ENCODE measurements around the gene ABCB6.

ABCB6 gene

GRCh38 chr2:219174801-219175200, 44.0 kb downstream of the ABCB6 start:
- H3K27ac Mint-ChIP-seq (ENCODE audit: low read depth) = no peak overlapping the region
- H3K4me1 Mint-ChIP-seq = peaks cover 55% of the 10 kb centered on the region
- H3K27me3 Mint-ChIP-seq = no peaks in the 10 kb centered on the region
- ATAC-seq (replicated peaks; ENCODE audit: extremely low read depth, poor library complexity, severe bottlenecking) (no peak), DNase-seq (ENCODE audit: low spot score in 2 of 2) (no peak)
- no peaks in the 10 kb centered on the region for H3K9me3 Mint-ChIP-seq
- H3K36me3 Mint-ChIP-seq (ENCODE audit: insufficient read depth) = peaks cover 41% of the 10 kb centered on the region
- peak overlapping the region; percentile 79 for H3K4me3 Mint-ChIP-seq

DNA sequence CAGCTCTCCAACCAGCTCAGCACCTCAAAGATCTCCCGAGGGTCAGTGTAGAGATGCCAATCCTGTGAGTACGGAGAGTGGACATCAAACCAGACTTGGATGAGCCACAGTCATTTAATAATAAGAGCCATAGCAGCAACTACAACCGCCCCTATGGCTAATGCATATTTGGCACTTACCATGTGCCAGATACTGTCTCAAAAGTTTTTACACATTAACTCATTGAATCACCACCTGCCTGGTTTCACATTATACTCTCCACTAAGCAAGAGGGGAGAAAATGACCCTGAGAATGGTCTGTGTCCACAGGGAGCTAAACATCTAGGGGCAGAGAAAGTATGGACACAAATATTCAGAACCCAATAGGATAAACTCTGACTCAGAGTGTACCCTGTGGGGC, 44.6 kb downstream of the ABCB6 start:
- Mint-ChIP-seq H3K36me3 (ENCODE audit: insufficient read depth) (peaks cover 40% of the 10 kb centered on the region), H3K27ac (ENCODE audit: low read depth) (no peak overlapping the region), H3K9me3 (no peaks in the 10 kb centered on the region), H3K4me1 (peaks cover 48% of the 10 kb centered on the region), H3K4me3 (peak overlapping the region; percentile 79), H3K27me3 (no peaks in the 10 kb centered on the region)
- ATAC-seq (replicated peaks; ENCODE audit: extremely low read depth, poor library complexity, severe bottlenecking) (no peak), DNase-seq (ENCODE audit: low spot score in 2 of 2) (no peak)

GRCh38 chr2:219173176-219173575, 45.6 kb downstream of the ABCB6 start:
- ATAC-seq (replicated peaks; ENCODE audit: extremely low read depth, poor library complexity, severe bottlenecking) (no peak), DNase-seq (ENCODE audit: low spot score in 2 of 2) (no peak)
- Mint-ChIP-seq H3K9me3 (no peaks in the 10 kb centered on the region), H3K4me1 (peaks cover 42% of the 10 kb centered on the region), H3K4me3 (no peak overlapping the region), H3K36me3 (ENCODE audit: insufficient read depth) (peaks cover 34% of the 10 kb centered on the region), H3K27ac (ENCODE audit: low read depth) (no peak overlapping the region), H3K27me3 (no peaks in the 10 kb centered on the region)

- H3K4me1 Mint-ChIP-seq = peaks cover 38% of the 10 kb centered on the region
- H3K27ac Mint-ChIP-seq (ENCODE audit: low read depth) = no peak overlapping the region
Measured at GRCh38 chr2:219172231-219173154, 46.3 kb downstream of the ABCB6 start.

DNA sequence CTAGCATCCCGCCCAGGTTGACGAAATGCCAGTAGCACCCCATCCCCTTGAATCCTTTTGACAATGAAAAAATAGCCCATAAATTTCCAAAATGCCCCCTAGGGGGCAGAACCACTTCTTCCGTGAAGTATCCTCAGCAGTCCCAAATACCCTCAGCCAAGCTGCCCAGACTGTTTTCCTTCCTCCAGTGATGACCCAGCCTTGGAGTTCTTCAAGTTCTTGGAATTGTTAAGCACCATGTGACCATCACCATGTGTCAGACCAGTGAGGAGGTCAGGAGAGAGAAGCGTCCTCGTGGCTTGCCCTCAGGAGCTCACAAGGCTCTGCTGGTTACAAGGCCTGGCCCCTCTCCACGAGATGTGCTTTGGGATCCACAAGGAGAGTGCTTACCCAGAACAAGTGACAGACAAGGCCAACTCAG, 47.5 kb downstream of the ABCB6 start:
- ATAC-seq (replicated peaks; ENCODE audit: extremely low read depth, poor library complexity, severe bottlenecking) = no peak
- peaks cover 32% of the 10 kb centered on the region for H3K4me1 Mint-ChIP-seq
- H3K9me3 Mint-ChIP-seq = no peaks in the 10 kb centered on the region
- H3K27ac Mint-ChIP-seq (ENCODE audit: low read depth) = peak overlapping the region; percentile 79
- peaks cover 23% of the 10 kb centered on the region for H3K36me3 Mint-ChIP-seq (ENCODE audit: insufficient read depth)
- no peak overlapping the region for H3K4me3 Mint-ChIP-seq
- no peaks in the 10 kb centered on the region for H3K27me3 Mint-ChIP-seq
- DNase-seq (ENCODE audit: low spot score in 2 of 2) = no peak

More at GRCh38 chr2:219172231-219173154, 46.3 kb downstream of the ABCB6 start:
- Mint-ChIP-seq H3K27me3 (no peaks in the 10 kb centered on the region), H3K36me3 (ENCODE audit: insufficient read depth) (peaks cover 29% of the 10 kb centered on the region), H3K4me3 (no peak overlapping the region), H3K9me3 (no peaks in the 10 kb centered on the region)
- ATAC-seq (replicated peaks; ENCODE audit: extremely low read depth, poor library complexity, severe bottlenecking) = no peak
- no peak for DNase-seq (ENCODE audit: low spot score in 2 of 2)

DNA sequence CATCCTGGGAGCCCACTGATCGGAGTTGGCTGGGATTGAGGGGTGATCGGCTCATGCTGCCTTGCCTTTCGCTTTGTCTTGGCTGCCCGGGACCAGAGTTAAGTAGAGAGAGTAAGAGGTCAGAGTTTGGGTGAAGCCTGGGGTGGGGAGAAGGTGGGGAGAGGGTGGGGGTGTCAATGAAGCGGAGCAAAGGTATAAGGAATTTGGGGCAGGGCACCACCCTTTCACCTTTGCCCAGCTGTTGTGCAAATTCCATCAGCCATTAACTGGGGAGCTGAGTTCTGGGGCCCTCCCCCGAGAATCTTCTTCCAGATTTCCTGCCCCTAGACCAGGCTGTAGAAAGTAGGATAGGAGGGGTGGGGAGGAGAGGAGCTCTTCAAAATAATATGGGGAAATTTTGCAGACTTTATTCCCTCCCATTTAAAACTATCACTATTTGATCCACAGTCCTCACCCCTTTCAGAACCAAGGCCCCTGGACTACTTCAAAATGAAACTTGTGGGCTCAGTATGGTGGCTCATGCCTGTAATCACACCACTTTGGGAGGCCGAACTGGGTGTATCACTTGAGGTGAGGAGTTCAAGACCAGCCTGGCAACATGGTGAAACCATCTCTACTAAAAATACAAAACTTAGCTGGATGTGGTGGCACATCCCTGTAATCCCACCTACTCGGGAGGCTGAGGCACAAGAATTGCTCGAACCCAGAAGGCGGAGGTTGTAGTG, 48.7 kb downstream of the ABCB6 start, which contains the start of gene SLC23A3:
Gene SLC23A3 (minus strand): TSS at position 100 of the 725 bp plus-strand sequence. CDS start 45 bp downstream, at position 55.
- H3K36me3 Mint-ChIP-seq (ENCODE audit: insufficient read depth) = peaks cover 23% of the 10 kb centered on the region
- no peak within 1 kb of the TSS for H3K4me3 Mint-ChIP-seq
- H3K4me1 Mint-ChIP-seq = peaks cover 32% of the 10 kb centered on the region
- ATAC-seq (replicated peaks; ENCODE audit: extremely low read depth, poor library complexity, severe bottlenecking) (no peak), DNase-seq (ENCODE audit: low spot score in 2 of 2) (no peak)
- no peaks in the 10 kb centered on the region for H3K9me3 Mint-ChIP-seq
- no peaks in the 10 kb centered on the region for H3K27me3 Mint-ChIP-seq
- no peak within 1 kb of the TSS for H3K27ac Mint-ChIP-seq (ENCODE audit: low read depth)

DNA sequence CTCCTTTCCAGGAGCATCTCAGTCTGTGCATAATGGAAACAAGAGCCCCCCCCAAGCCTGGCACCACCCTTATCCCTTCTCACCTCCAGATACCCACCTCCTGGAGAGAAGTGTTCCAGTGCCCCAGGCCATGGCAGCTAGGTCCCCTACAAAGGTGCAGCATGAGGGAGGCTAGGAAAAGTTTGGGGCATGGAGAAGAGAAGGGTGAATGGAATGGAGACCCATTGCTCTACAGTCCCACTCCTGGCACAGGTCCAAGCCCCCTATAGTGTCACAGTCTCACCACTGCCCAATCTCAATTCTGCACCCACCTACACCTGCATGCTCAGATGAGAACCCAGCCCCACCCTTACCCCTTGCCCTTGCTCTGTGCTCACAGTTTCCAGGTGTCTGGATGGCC, 49.8 kb downstream of the ABCB6 start:
- no peak for ATAC-seq (replicated peaks; ENCODE audit: extremely low read depth, poor library complexity, severe bottlenecking)
- no peaks in the 10 kb centered on the region for H3K27me3 Mint-ChIP-seq
- H3K9me3 Mint-ChIP-seq = no peaks in the 10 kb centered on the region

DNA sequence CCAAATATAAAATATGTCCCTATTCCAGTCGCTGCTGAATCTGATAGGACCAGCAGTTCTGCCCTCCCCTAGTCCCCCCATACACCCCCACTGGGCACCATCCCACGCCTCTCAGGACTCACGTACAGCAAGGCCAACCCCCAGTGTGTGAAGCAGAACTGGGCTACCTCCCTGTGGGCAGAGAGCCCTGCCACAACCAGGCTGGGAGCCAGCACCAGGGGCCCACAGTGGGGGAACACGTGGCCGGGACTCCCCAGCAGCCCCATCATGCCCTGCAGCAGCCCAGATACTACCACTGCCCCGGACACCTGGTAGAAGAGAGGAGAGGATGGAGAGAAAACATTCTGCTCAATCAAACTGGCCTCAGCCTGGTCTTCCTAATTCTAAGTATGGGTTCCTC, 50.2 kb downstream of the ABCB6 start:
- Mint-ChIP-seq H3K4me1 (peaks cover 18% of the 10 kb centered on the region), H3K27me3 (no peaks in the 10 kb centered on the region), H3K27ac (ENCODE audit: low read depth) (no peak overlapping the region), H3K36me3 (ENCODE audit: insufficient read depth) (peaks cover 13% of the 10 kb centered on the region), H3K9me3 (no peaks in the 10 kb centered on the region), H3K4me3 (no peak overlapping the region)
- DNase-seq (ENCODE audit: low spot score in 2 of 2) (no peak), ATAC-seq (replicated peaks; ENCODE audit: extremely low read depth, poor library complexity, severe bottlenecking) (no peak)

More for the DNA sequence above, 49.8 kb downstream of the ABCB6 start:
- H3K36me3 Mint-ChIP-seq (ENCODE audit: insufficient read depth) = peaks cover 15% of the 10 kb centered on the region
- DNase-seq (ENCODE audit: low spot score in 2 of 2) = no peak
- H3K4me1 Mint-ChIP-seq = peaks cover 21% of the 10 kb centered on the region
- H3K27ac Mint-ChIP-seq (ENCODE audit: low read depth) = no peak overlapping the region
- no peak overlapping the region for H3K4me3 Mint-ChIP-seq

DNA sequence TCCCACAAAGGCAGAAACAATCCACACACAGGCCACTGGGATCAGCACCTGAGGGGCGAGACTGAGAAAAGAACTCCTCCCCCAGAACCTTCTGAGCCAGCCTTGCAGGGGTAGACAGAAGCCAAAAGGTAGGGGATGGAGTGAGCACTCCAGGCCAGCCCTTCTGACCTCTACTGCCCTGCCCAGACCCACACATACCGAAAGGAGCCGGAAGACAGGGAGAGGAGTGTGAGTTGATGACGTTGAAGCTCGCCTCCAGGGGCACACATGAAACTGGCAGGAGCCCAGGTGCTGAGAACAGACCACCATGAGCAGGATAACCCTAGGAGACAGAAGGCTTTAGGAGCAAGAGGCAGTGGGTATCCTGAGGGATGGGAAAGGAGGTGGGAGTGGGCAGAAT, 50.8 kb downstream of the ABCB6 start:
- peaks cover 13% of the 10 kb centered on the region for H3K36me3 Mint-ChIP-seq (ENCODE audit: insufficient read depth)
- DNase-seq (ENCODE audit: low spot score in 2 of 2) (no peak), ATAC-seq (replicated peaks; ENCODE audit: extremely low read depth, poor library complexity, severe bottlenecking) (no peak)
- no peak overlapping the region for H3K4me3 Mint-ChIP-seq
- H3K9me3 Mint-ChIP-seq = no peaks in the 10 kb centered on the region
- H3K27me3 Mint-ChIP-seq = no peaks in the 10 kb centered on the region
- H3K27ac Mint-ChIP-seq (ENCODE audit: low read depth) = peak overlapping the region; percentile 65
- H3K4me1 Mint-ChIP-seq = peaks cover 15% of the 10 kb centered on the region

DNA sequence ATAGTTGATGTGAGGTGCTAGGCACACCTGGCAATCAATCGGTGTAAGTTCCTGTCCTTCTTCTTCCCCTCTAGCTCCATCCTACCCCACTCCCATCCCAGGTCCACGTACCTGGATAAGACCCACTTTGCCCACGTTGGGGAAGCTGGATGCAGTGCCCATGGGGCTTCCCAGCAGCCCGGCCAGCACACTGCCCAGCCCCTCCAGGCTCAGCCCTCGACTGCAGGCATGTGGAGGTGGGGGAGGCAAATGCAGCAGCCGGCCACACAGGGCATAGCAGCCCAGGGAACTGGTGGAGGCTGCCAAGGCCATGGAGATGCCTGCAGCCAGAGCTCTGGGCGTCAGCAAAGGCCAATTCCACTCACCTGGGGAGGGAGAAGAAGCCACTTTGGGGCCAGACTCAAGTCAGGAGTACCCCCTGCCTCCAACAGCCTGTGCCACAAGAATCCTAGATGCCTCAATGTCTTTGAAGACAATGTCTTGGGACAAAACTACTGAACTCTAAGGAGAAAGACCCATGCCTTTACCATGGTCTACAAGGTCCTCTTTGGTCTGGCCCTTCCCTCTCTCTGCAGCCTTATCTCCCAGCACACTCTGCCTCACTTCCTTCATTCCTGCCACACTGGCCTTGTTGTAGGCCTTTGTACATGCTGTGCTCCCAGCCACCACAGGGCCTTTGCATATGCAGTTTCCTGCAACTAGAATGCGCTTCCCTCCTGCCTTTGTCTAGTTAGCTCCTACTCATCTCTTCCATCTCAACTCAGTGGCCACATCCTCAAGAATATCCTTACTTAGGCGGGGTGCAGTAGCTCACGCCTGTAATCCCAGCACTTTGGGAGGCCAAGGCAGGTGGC, 53.5 kb downstream of the ABCB6 start:
- no peak overlapping the region for H3K4me3 Mint-ChIP-seq
- H3K36me3 Mint-ChIP-seq (ENCODE audit: insufficient read depth) = peaks cover 12% of the 10 kb centered on the region
- ATAC-seq (replicated peaks; ENCODE audit: extremely low read depth, poor library complexity, severe bottlenecking) (no peak), DNase-seq (ENCODE audit: low spot score in 2 of 2) (no peak)
- no peaks in the 10 kb centered on the region for H3K9me3 Mint-ChIP-seq
- H3K27me3 Mint-ChIP-seq = no peaks in the 10 kb centered on the region
- H3K27ac Mint-ChIP-seq (ENCODE audit: low read depth) = no peak overlapping the region
- H3K4me1 Mint-ChIP-seq = peaks cover 11% of the 10 kb centered on the region

- peaks cover 18% of the 10 kb centered on the region for H3K36me3 Mint-ChIP-seq (ENCODE audit: insufficient read depth)
- H3K4me1 Mint-ChIP-seq = peaks cover 18% of the 10 kb centered on the region
- ATAC-seq (replicated peaks; ENCODE audit: extremely low read depth, poor library complexity, severe bottlenecking) = no peak
- no peak overlapping the region for H3K27ac Mint-ChIP-seq (ENCODE audit: low read depth)
- no peak for DNase-seq (ENCODE audit: low spot score in 2 of 2)
- no peaks in the 10 kb centered on the region for H3K27me3 Mint-ChIP-seq
- H3K4me3 Mint-ChIP-seq = no peak overlapping the region
- H3K9me3 Mint-ChIP-seq = no peaks in the 10 kb centered on the region
Measured at GRCh38 chr2:219163156-219163555, 55.6 kb downstream of the ABCB6 start.

GRCh38 chr2:219161097-219161496, 57.7 kb downstream of the ABCB6 start:
- H3K36me3 Mint-ChIP-seq (ENCODE audit: insufficient read depth) = peaks cover 27% of the 10 kb centered on the region
- peak overlapping the region; percentile 90 for H3K27ac Mint-ChIP-seq (ENCODE audit: low read depth)
- no peaks in the 10 kb centered on the region for H3K27me3 Mint-ChIP-seq
- ATAC-seq (replicated peaks; ENCODE audit: extremely low read depth, poor library complexity, severe bottlenecking) = no peak
- H3K4me1 Mint-ChIP-seq = peaks cover 18% of the 10 kb centered on the region
- peak overlapping the region; percentile 88 for H3K4me3 Mint-ChIP-seq
- no peaks in the 10 kb centered on the region for H3K9me3 Mint-ChIP-seq
- no peak for DNase-seq (ENCODE audit: low spot score in 2 of 2)

All from central memory CD8-positive, alpha-beta T cell (primary cell).